ENCODE measurements around the gene LRFN2.

Gene LRFN2

DNA sequence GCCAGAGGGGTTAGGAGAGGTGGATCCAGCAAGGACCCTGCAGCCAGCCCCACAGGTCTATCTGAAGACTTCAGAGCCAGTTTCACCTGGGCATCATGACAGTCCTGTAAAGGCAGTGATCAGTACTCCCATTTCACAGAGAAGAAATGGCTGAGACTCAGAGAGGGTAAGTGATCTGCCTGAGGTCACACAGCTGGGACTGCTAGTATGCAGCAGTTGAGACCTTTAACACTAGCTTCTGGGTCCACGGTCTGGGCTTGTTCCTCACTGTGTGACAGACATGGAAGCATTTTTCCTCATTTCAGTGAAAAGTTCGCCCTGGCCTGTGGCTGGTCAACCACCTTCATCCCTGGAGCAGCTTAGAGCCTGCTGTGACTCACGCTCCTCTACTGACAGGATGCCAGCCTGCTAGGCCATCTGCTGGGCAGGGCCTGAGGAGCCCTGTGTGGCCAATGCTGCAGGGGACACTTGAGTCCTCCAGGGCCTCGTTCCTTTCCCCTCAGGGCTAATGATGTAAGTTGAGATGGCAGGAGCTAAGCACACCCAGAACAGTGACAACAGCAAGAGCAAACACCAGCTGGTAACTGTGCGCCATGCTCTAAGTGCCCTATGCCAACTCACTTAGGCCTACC lies 192.0 kb downstream of the LRFN2 start:
- no peak for DNase-seq

DNA sequence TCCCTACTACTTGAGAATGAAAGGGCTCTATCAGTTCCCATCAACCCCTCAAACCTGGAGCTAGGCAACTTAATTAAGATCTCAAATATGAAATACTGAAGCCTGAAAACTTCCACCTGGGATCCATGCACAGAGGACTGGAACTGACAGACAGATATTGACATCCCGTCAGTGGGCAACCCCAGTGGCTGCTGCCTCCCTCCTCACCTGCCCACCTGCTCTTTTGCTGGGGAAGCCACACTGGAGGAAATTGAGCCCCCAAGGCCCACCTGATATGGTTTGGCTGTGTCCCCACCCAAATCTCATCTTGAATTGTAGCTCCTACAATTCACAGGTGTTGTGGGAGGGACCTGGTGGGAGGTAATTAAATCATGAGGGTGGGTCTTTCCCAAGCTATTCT lies 192.8 kb downstream of the LRFN2 start:
- no peak for DNase-seq

DNA sequence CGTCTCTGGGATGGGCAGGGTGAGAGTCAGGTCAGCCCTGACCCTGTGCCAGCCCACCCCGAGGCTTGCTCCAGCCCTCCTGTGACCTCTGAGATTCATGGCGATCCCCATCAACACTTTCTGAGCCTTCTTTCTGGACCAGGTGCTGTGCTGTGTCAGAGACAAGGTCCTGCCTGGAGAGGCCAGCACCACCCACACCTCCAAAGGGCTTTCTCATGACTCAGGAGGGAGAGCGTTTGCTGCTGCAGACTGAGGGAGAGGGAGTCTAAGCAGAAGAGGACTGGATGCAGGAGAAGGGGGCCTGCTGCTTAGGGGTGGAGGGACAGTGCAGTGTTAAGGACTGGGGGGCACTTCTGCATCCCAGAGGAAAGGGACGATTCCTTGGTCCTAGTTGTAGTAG lies 193.5 kb downstream of the LRFN2 start:
- no peak for DNase-seq

DNA sequence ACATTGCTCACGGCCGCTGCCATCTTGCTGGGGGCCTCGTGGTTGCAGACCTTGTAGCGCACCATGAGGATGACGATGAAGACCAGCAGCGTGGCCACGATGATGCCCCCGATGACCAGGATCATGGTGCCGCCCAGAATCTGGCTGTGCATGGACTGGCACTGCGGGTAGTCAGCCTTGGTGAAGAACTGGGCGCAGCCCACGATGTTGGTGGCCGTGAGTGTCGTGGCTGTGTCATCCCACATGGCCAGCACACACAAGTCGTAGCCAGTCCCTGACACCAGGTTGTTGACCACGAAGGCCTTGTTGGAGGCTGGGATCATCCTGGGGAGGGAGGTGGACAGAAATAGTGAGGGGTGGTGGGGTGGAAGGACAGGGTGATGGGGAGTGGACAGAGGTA lies 194.6 kb downstream of the LRFN2 start:
- no peak for DNase-seq

DNA sequence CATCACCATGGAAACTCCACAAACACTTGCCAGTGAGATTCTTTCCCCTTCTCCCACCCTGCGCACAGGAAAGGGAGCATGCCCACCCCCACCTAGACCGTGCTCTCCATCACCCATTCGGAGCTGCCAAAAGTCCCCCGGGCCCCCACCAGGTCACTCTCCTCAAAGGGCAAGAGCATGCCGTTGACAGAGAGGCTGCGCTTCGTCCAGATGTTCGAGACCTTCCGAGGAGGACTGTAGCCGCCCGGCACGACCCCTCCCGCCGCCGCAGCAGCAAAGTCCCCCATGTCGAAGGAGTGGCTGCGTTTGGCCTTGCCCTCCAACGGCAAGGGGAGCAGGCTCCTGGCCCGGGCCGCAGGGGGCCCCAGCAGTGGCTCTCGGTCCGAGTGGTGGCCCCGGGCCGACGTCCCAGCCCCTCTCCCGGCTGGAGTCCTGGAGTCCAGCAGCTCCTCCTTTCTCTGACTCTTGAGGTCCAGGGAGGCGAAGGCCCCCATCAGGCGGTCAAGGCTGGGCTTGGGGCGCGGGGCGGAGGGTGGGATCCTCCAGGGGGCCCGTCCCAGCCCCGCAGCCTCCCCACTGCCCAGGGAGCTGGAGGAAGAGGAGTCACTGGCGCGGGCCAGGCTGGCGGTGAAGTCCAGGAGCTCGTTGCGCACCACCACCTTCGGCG lies 195.2 kb downstream of the LRFN2 start:
- no peak for DNase-seq

DNA sequence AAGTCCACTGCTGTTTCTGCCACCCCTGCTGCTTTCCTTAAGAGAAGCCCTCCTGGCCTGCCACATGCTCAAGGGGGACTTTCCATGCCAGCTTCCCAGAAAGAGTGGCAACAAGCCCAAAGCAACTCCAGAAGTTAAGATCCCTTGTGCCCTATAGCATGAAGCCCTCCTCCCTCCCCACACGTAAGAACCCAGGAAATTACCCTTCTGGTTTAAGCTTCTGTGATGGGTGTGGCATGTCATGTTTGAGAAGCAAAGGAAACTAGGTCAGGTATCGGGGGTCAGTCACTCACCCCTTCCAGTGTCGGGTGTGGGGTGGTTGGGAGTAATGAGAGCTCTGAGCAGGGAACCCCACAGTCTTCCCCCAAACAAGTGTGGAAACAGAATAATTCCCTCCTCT lies 196.1 kb downstream of the LRFN2 start:
- no peak for DNase-seq

DNA sequence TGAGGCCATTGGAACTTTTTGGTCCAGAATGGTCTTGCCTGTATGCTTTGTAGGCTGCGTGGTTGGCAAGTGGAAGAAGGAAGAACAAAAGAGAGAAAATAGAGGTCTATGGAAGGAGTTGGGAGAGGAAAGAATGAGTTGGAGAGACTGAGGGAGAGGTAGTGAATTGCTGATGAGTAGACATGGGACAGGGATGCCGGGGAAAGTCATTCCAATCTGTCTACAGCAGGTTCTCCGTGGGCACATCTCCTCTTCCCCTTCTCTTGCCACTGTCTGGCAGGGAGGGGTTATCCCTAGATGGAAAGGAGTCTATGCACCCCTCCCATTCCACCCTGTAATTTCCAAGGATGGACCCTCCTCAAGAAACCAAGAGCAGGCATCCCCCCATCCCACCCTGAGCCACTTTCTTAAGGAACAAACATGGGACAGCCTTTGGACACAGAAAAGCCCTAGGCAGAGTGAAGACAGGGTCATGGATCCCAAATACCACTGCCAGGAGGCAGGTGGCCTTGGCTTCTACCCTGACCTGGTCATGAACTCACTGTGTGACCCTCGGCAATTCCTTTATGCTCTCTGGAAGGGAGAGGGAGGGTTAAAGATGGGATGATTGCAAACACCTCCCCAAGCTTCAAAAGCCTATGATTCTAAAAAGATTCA lies 196.9 kb downstream of the LRFN2 start:
- no peak for DNase-seq

DNA sequence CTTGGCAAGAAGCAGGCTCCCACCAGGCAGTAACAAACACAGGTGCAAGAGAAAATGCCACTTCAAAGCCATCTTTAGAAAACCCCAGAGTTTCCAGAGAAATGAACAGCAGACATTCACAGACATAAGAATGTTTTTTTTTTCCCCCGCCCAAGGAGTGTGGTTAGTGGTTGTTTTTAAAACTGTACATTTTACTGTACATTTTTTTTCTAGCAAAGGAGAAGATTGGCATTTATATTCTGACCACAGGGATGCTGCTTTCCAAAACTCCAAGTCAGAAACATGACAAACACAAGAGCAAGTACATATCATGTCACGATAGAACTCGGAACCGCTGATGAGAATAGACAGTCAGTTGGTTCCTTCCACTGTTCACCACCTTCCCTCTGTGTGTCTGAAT lies 197.9 kb downstream of the LRFN2 start:
- no peak for DNase-seq

DNA sequence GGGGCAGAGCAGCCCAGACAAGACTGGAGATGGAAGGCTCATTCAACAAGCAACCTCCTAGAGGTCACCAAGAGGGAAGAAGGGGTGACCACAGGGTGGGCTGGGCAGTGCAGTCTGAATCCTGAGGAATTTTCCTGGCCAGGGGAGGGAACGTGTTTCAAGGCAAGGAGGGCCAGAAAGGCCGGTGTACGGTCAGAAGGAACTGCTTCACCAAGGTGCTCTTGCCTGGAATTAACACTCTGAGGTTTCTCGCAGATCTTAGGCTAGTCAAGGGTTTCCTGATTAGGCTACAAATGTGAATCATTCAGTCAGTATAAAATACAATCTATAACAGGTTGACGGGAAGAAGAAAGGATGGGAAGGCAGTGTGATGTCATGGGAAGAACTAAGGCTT lies 199.3 kb downstream of the LRFN2 start:
- DNase-seq = no peak

DNA sequence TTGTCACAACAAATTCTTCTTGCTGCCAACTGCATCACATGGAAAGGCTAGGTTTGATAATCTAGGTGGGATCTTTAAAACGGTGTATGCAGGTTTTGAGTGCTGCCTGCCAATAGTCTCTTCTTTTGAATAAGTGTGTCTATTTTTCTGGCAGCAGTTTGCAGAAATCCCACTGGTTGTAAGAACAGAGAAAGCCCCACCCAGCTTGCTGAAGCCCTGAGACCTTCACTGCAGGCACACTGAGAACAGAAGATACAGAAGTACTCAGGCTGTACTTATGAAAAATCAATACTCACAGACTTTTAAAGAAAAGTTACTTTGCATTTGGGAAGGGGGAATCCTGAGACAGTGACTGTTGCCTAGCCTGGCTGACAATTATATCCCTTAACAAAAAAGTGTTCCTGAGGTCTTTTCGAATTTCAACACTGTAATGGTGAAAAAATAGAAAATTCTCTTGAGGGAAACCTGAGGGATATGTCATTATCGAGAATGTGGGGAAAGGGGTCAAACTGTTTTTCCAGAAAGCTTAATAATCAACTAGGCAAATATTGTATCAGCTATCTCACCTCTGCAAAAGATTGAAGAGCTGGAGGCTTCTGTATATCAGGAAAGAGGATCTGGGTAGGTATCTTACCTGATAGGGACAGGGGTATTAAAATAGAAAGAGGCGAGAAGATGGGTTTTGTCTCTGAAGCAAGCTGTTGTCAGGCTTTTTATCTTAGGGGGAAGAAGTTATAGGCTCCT lies 199.9 kb downstream of the LRFN2 start:
- DNase-seq = no peak

DNA sequence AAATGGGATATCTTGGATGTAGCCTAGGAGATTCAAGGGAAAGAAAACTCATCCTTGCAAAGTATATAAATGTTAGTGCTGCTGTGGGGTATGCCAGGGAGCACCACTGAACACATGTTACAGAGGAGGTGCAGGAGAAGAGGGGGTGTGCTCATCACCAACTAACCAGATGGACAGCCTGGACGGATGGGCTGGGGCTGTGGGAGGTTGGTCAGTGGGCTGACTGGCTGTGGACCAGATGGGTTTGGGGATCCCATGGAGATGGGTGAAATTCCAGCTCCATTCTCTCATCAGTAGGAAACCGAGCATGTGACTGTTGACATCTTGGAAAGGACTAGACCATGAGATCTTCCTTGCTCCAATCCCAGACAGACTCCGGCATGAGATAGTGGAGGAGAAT lies 201.0 kb downstream of the LRFN2 start:
- no peak for DNase-seq

DNA sequence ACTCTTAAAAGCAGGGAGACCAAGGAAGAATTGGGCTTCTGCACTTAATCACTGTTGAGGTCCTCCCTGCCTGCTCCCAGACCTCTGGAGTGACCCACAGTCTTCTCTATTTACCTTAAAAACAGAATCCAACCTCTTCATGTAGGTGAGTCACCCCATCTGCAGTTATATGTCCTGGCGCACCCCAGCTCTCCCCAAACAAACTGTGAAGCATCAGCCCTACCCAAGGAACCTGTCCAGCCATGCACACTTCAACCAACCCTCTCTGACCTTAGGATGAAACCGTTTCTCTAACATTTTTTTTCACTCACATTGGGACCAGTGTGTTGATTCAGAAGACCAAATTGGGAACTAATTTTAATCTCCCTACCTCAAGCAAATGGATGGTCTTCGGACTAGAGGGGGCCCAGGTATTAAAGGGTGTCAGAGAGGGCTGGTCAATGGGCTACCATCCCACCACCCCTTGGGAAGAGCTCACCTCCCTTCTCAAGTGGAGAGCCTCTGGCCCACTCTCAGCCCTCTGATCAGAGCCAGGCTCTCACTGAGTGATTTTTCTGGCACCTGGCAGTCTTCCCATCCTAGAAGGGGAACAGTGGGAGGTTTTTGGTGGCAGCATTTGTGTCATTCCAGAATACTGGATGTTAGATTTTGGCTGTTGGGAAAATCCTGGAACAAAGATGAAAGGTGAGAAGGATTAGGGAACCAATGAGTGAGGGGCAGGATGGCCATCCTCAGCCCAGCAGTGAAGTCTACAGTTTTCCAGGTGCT lies 203.6 kb downstream of the LRFN2 start:
- no peak for DNase-seq

DNA sequence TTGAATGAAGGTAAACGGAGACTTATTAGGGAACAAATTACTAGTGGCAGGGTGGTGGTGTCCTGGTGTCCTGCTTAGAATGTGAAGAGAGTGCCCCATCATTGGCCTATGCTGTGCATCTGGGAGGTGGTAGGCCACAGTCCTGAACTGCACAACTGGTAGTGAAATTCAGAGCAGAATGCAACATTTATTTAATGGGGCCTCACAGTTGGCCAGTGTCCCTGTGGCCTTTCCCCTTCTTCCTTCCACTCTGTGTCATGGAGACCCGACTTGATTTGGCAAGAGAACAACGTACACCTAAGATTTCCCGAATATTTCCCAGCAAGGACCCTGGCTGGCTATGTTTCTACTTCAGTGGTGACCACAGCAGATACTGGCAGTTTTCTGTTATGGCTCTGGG lies 206.9 kb downstream of the LRFN2 start:
- DNase-seq = no peak

DNA sequence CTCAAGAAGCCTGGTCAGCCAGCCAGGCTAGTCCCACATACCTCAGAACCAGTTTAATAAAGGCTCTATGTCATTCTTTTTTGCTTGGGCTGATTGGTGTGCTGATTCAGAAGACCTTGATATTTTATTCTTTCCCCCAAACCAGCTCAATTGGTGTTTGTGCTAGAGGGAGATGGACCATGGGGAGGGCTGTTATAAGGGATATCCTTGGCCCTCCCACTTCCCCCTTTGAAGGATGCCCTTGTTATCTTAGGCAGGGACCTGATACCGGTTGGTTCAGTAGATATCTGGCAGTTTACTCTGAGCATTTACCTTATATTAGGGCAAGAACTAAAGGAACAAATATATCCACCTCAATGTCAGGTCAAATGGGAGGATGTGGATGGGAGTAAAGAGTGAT lies 207.4 kb downstream of the LRFN2 start:
- DNase-seq = no peak

DNA sequence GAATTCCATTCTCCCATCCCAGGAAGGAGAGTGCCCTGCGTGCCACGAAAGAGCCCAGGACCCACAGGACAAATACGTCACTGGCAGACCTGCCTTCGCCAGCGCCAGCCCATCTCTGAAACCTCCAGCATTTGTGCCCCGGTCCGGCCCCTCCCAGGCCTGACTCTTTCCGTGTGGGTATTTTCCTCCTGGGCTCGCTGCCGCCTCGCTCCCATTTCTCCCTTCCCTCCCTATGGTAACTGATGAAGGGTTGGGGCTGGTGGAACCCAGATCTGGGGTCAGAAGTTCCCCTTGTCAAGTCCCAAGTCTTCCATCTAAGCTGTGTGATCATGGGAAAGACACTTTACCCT lies 208.5 kb downstream of the LRFN2 start:
- DNase-seq = no peak

DNA sequence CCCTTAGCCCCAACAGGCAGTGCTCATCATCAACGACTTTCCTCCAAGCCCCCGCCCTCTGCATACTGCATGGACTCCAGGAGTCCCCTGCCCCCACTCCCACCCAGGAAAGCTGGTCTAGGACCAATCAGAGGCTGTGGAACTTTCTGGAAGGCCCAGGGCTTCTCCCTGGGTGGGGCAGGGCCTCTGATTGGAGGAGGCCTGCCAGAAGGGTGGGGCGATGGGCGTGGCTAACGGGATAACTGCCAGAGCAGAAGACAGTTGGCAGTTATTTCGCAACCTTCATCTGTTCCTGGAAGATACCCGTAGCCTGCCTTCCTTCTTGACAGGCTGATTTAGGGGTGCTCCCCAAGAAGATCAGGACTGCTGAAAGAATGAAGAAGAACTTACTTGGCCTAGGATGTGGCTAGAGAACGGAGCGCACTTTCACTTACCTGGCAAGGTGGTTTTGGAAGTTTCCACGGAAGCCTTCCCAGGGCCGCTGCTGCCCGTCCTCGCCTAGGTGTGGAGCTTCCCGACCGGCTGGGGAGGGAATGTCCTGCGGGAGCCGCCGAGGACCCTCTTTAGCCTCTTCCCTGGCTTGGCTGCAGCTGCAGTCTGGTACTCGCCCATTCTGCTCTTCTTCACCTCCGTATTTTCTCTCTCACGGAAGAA lies 209.0 kb downstream of the LRFN2 start:
- no peak for DNase-seq

DNA sequence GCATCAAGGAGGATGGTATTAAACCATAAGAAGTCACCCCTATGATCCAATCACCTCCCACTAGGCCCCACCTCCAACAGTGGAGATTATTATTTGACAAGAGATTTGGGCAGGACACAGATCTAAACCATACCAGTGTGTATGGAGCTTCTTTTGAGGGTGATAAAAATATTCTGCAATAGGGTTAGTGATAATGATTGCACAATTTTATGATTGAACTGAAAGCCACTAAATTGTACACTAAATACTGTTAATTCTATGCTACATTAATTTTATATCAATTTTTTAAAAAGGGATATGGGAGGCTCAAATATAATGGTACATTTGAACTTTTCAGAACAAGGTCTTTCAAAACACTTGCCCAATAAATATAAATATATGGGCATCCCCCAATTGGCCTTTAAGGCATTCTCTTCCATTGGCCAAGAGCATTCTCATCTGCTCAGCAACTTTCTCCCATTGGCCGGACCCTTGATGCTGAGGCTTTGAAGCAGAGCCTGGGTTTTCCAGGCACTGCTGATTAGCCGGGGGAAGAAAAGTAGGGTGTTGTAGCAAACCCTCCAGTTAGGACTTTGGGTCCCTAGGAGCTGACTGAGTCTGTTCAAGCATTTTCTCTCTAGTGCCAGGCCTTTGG lies 209.9 kb downstream of the LRFN2 start:
- DNase-seq = no peak

DNA sequence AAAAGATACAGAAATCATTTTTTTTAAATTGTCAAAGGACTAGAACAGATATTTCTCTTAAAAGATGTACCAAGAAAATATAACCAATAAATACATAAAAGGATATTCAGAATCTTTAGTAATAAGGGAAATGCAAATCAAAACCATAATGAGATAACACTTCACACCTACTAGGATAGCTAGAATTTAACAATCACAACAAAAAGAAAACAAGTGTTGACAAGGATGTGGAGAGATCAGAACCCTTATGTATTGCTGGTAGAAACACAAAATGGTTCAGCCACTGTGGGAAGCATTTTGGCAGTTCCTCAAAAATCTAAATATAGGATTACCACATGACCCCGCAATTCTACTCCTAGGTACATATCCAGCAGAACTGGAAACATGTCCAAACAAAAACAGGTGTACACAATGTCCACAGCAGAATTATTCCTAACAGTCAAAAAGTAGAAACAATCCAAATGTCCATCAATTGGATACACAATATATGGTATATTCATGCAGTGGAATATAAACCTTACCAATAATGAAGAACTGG lies 211.0 kb downstream of the LRFN2 start:
- DNase-seq = no peak

DNA sequence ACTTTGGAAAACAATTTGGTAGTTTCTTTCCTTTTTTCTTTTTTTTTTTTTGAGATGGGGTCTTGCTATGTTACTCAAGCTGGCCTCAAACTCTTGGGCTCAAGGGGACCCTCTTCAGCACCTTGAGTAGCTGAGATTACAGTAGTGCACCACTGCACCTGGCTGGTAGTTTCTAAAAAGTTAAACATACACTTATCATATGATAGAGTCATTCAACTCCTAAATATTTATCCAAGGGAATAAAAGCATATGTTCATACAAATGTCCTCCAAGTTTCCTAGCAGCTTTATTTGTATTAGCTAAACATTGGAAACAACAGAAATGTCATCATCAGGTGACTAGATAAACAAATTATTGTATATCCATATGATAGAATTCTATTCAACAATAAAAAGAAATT lies 213.9 kb downstream of the LRFN2 start:
- no peak for DNase-seq

DNA sequence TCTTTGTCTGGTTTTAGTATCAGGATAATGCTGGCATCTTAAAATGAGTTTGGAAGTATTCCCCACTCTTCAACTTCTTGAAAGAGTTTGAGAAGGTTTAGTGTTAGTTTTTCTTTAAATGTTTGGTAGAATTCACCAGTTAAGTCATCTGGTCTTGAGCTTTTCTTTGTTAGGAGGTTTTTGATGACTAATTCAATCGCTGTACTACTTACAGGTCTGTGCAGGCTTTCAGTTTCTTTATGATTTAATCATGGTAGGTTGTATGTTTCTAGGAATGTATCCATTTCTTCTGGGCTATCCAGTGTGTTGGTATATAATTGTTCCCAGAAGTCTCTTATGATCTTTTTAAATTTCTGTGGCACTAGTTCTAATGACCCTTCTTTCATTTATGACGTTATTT lies 215.5 kb downstream of the LRFN2 start:
- no peak for DNase-seq

DNA sequence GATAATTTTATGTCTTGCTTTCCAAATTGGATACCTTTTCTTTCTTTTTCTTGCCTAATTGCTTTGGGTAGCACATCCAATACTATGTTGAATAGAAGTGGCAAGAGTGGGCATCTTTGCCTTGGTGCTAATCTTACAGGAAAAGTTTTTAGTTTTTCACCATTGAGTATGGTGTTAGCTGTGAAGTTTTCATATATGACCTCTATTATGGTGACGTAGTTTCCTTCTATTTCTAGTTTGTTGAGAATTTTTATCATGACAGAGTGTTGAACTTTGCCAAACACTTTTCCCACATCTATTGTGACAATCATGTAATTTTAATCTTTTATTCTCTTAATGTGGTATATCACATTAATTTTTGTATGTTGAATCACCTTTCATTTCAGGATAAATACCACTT lies 216.1 kb downstream of the LRFN2 start:
- no peak for DNase-seq

DNA sequence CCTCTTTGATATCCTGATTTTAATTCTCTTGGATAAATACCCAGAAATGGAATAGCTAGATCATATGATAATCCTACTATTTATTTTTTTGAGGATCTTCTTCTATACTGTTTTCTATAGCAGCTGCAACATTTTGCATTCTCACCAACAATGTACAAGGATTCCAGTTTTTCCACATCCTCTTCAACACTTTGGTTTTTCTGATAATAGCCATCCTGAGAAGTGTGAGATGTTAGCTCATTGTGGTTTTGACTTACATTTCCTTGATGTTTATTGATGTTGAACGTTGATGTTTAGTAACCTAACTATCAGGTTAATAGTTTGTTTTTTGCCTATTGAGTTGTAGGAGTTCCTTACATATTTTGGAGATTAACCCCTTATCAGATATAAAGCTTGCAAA lies 217.3 kb downstream of the LRFN2 start:
- no peak for DNase-seq

Data from T-helper 9 cell (primary cell).